Measurements from ENCODE around the gene E2F1. TPM values are rescaled to one million over a fixed set of nuclear protein-coding genes. Genes with fewer than 3 reads are reported as not detected.
A peak's percentile ranks its signal among the peaks of the same experiment; 100 is the strongest.

The E2F1 gene, protein sequence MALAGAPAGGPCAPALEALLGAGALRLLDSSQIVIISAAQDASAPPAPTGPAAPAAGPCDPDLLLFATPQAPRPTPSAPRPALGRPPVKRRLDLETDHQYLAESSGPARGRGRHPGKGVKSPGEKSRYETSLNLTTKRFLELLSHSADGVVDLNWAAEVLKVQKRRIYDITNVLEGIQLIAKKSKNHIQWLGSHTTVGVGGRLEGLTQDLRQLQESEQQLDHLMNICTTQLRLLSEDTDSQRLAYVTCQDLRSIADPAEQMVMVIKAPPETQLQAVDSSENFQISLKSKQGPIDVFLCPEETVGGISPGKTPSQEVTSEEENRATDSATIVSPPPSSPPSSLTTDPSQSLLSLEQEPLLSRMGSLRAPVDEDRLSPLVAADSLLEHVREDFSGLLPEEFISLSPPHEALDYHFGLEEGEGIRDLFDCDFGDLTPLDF
- 2.2 TPM for polyA plus RNA-seq (2013, experiment 1 of 2)
- 2.1 TPM for polyA plus RNA-seq (2013, experiment 2 of 2)

DNA sequence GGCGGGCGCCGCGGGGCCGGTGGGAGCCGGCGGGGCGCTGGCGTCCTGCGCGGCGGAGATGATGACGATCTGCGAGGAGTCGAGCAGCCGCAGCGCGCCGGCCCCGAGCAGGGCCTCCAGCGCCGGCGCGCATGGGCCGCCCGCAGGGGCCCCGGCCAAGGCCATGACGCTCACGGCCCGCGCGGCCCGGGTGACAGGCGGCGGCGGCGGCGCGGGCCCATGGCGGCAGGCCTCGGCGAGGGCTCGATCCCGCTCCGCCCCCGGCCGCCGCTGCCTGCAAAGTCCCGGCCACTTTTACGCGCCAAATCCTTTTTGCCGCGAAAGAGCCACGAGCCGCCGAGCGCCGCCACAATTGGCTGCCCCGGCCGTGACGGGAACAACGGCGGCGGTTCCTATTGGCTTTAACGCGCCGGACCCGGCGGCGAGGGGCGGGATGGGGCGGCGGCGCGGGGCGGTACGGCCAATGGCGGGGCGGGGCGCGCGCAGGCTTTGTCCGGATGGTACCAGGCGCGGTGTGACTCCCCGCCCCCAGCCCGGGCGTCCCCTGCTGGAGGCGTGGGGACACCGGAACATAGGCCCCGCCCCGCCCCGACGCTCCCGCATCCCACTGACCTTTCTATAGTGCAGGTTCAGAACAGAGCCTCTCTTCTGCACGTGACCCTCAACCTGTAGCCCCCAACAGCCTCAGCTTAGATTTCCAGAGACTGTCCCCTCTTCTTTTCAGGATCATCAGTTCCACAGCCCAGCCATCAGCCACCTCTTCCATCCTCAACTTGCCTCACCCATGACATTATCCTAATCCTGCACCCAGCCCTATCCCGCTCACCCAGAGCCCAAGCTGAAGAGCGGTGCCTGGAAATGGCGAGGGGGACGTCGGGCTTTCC is at the start of gene E2F1:
Gene E2F1 (minus strand): TSS at position 286 of the 884 bp plus-strand sequence. CDS start 121 bp downstream, at position 165.
- Histone ChIP-seq H4K91ac (ENCODE audit: low read length) (no peak within 1 kb of the TSS), H3K27ac (ENCODE audit: low read length, poor library complexity, severe bottlenecking) (no peak within 1 kb of the TSS), H3K9me3 (ENCODE audit: control insufficient read depth, low read length) (no peaks in the 10 kb centered on the region), H4K8ac (ENCODE audit: low read length) (peak within 1 kb of the TSS; percentile 78), H3K23ac (ENCODE audit: low read length in 2 of 2) (no peak within 1 kb of the TSS), H2AFZ (ENCODE audit: low read depth, low read length) (peak within 1 kb of the TSS; percentile 67), H2BK5ac (ENCODE audit: low read depth, low read length, poor library complexity, severe bottlenecking) (no peak within 1 kb of the TSS), H3K27me3 (ENCODE audit: control insufficient read depth in 1 of 2, insufficient read depth in 1 of 2, low read length in 2 of 2) (no peaks in the 10 kb centered on the region), H3K9ac (ENCODE audit: low read length) (peak within 1 kb of the TSS; percentile 81), H3K4me1 (ENCODE audit: control insufficient read depth, insufficient read depth, low read depth, low read length) (peaks cover 21% of the 10 kb centered on the region), H2BK12ac (ENCODE audit: low read length in 2 of 2) (peak within 1 kb of the TSS; percentile 44 to 45), H3K36me3 (ENCODE audit: control insufficient read depth in 1 of 2, insufficient read depth in 2 of 2, low read depth in 1 of 2, low read length in 2 of 2) (no peaks in the 10 kb centered on the region), H3K4ac (ENCODE audit: low read depth in 1 of 2, low read length in 2 of 2) (peak within 1 kb of the TSS in 1 of 2 experiments; percentile 51), H3K4me2 (ENCODE audit: low read length, poor library complexity, severe bottlenecking) (peak within 1 kb of the TSS; percentile 94), H3K18ac (ENCODE audit: low read depth in 1 of 2, low read length in 2 of 2) (peak within 1 kb of the TSS; percentile 49 to 82), H3K79me1 (replicated peaks; ENCODE audit: low read length, poor library complexity, severe bottlenecking) (peaks cover 11% of the 10 kb centered on the region), H2BK120ac (ENCODE audit: low read depth, low read length) (no peak within 1 kb of the TSS), H2AK5ac (ENCODE audit: low read length, severe bottlenecking) (no peak within 1 kb of the TSS), H3K4me3 (ENCODE audit: insufficient read depth in 1 of 2, low read depth in 1 of 2, low read length in 2 of 2) (peak within 1 kb of the TSS; percentile 65 to 80), H2BK15ac (ENCODE audit: low read depth, poor library complexity, severe bottlenecking) (peak within 1 kb of the TSS; percentile 36), H3K14ac (ENCODE audit: low read length in 2 of 2) (no peak within 1 kb of the TSS)
- 5% methylated on average over 80 of the region's 101 CpGs for whole genome bisulfite sequencing
- peak; percentile 94 for DNase-seq

GRCh38 chr20:33733654-33734576 is 47.7 kb upstream of the E2F1 start:
- Histone ChIP-seq H3K23ac (ENCODE audit: low read length in 2 of 2) (no peak overlapping the region), H3K79me1 (replicated peaks; ENCODE audit: low read length, poor library complexity, severe bottlenecking) (peaks cover 16% of the 10 kb centered on the region), H3K27ac (ENCODE audit: low read length, poor library complexity, severe bottlenecking) (peak overlapping the region; percentile 86), H3K9me3 (ENCODE audit: control insufficient read depth, low read length) (peaks cover 11% of the 10 kb centered on the region), H3K14ac (ENCODE audit: low read length in 2 of 2) (no peak overlapping the region), H2BK15ac (ENCODE audit: low read depth, poor library complexity, severe bottlenecking) (no peak overlapping the region), H3K4ac (ENCODE audit: low read depth in 1 of 2, low read length in 2 of 2) (peak overlapping the region; percentile 73 to 86), H3K9ac (ENCODE audit: low read length) (peak overlapping the region; percentile 64), H3K4me1 (ENCODE audit: control insufficient read depth, insufficient read depth, low read depth, low read length) (peaks cover 27% of the 10 kb centered on the region), H4K8ac (ENCODE audit: low read length) (peak overlapping the region; percentile 93), H2AFZ (ENCODE audit: low read depth, low read length) (no peak overlapping the region), H3K18ac (ENCODE audit: low read depth in 1 of 2, low read length in 2 of 2) (peak overlapping the region; percentile 63 to 97), H4K91ac (ENCODE audit: low read length) (peak overlapping the region; percentile 79), H3K4me3 (ENCODE audit: insufficient read depth in 1 of 2, low read depth in 1 of 2, low read length in 2 of 2) (peak overlapping the region in 1 of 2 experiments; percentile 48), H2BK120ac (ENCODE audit: low read depth, low read length) (peak overlapping the region; percentile 71), H2BK5ac (ENCODE audit: low read depth, low read length, poor library complexity, severe bottlenecking) (peak overlapping the region; percentile 86), H2AK5ac (ENCODE audit: low read length, severe bottlenecking) (peak overlapping the region; percentile 90), H2BK12ac (ENCODE audit: low read length in 2 of 2) (peak overlapping the region; percentile 65 to 83), H3K4me2 (ENCODE audit: low read length, poor library complexity, severe bottlenecking) (peak overlapping the region; percentile 28), H3K36me3 (ENCODE audit: control insufficient read depth in 1 of 2, insufficient read depth in 2 of 2, low read depth in 1 of 2, low read length in 2 of 2) (no peaks in the 10 kb centered on the region), H3K27me3 (ENCODE audit: control insufficient read depth in 1 of 2, insufficient read depth in 1 of 2, low read length in 2 of 2) (no peaks in the 10 kb centered on the region)
- 65% methylated on average over 5 of the region's 6 CpGs for WGBS
- DNase-seq, result peak; percentile 87

DNA sequence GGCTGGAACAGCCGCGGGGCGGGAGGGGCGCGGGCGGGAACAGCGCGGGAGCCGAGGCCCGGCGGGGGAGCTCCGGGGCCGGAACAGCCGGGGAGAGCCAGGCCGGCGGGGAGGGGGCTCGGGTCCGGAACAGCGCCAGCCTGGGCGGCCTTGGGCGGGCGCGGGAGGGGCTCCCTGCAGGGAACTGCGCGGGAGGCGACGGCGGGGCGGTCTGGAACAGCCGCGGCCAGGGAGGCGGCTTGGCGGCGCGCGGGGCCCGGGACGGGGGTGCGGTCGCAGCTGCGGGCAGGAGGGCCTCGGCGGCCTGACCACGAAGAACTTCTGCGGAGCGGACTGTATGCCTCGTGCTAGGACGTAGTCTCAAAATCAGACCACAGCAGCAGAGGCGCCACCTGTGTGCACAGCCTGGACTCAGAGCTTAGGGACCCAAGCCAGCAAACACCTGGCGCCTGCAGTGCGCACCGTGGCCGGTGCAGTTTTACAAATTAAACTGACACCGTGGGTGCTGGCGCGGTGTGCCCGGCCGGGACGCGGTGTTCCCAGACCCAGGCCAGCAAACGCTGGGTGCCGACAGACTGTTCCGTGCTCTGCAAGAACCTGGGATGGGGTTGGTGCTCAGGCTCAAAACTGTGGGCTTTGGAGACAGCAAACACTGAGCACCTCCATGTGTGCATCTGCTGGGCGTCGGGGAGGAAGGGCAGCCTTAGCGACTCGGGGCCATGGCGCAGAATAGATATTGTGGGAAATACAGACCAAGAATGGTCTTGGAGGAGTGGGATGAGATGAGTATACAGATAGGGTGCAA is 46.2 kb upstream of the E2F1 start:
- Histone ChIP-seq H3K36me3 (ENCODE audit: control insufficient read depth in 1 of 2, insufficient read depth in 2 of 2, low read depth in 1 of 2, low read length in 2 of 2) (no peaks in the 10 kb centered on the region), H3K18ac (ENCODE audit: low read depth in 1 of 2, low read length in 2 of 2) (peak overlapping the region; percentile 98 to 99), H3K9ac (ENCODE audit: low read length) (peak overlapping the region; percentile 93), H3K27me3 (ENCODE audit: control insufficient read depth in 1 of 2, insufficient read depth in 1 of 2, low read length in 2 of 2) (no peaks in the 10 kb centered on the region), H4K91ac (ENCODE audit: low read length) (peak overlapping the region; percentile 99), H2BK15ac (ENCODE audit: low read depth, poor library complexity, severe bottlenecking) (peak overlapping the region; percentile 77), H3K27ac (ENCODE audit: low read length, poor library complexity, severe bottlenecking) (peak overlapping the region; percentile 93), H2AK5ac (ENCODE audit: low read length, severe bottlenecking) (peak overlapping the region; percentile 21), H2BK120ac (ENCODE audit: low read depth, low read length) (peak overlapping the region; percentile 79), H3K23ac (ENCODE audit: low read length in 2 of 2) (peak overlapping the region in 1 of 2 experiments; percentile 97), H2BK12ac (ENCODE audit: low read length in 2 of 2) (peak overlapping the region; percentile 7 to 82), H3K4ac (ENCODE audit: low read depth in 1 of 2, low read length in 2 of 2) (peak overlapping the region; percentile 98), H3K4me3 (ENCODE audit: insufficient read depth in 1 of 2, low read depth in 1 of 2, low read length in 2 of 2) (peak overlapping the region; percentile 60 to 78), H3K4me1 (ENCODE audit: control insufficient read depth, insufficient read depth, low read depth, low read length) (peaks cover 27% of the 10 kb centered on the region), H3K4me2 (ENCODE audit: low read length, poor library complexity, severe bottlenecking) (peak overlapping the region; percentile 95), H4K8ac (ENCODE audit: low read length) (peak overlapping the region; percentile 98), H3K79me1 (replicated peaks; ENCODE audit: low read length, poor library complexity, severe bottlenecking) (peaks cover 9% of the 10 kb centered on the region), H2BK5ac (ENCODE audit: low read depth, low read length, poor library complexity, severe bottlenecking) (peak overlapping the region; percentile 63), H3K9me3 (ENCODE audit: control insufficient read depth, low read length) (peaks cover 11% of the 10 kb centered on the region), H2AFZ (ENCODE audit: low read depth, low read length) (peak overlapping the region; percentile 92), H3K14ac (ENCODE audit: low read length in 2 of 2) (peak overlapping the region in 1 of 2 experiments; percentile 78)
- DNase-seq, result peak; percentile 80
- 9% methylated on average over 39 of the region's 68 CpGs for WGBS
